ENCODE data around the gene BTBD16.
A peak's percentile ranks its signal among the peaks of the same experiment; 100 is the strongest.

BTBD16 gene

DNA sequence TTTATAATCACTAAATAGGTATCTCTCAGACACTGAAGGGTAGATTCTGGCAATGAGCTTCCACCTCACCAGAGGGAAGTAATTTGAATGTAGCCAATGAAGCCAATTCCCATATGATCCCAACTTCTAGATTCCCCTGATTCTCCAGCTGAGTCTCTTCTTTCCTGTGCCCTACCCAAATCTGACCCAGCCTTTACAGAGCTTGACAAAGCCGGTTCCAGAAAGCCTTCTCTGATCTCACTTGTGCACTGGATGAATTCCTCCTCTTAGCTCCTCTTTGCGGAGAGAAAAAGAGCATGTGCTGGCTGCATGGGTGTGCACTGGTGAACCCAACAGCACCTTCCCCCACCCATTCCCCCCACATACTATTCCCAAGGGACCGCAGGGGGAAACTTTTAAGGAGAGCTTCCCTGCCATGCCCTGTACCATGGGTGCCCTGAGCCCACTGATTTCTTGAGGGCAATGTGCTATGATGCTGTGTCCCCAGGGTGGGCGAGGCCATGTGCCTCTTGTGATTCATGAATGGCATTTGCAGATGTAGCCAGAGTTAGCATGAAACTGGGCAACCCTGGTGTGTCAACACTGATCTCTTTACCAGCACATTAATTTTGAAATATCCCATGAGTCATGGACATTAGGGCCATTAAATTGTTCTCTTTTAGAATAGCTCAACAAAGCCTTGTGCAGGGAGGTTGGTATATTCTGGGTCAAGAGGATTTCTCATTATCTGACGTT, 53.0 kb downstream of the BTBD16 start:
- no peak for DNase-seq

DNA sequence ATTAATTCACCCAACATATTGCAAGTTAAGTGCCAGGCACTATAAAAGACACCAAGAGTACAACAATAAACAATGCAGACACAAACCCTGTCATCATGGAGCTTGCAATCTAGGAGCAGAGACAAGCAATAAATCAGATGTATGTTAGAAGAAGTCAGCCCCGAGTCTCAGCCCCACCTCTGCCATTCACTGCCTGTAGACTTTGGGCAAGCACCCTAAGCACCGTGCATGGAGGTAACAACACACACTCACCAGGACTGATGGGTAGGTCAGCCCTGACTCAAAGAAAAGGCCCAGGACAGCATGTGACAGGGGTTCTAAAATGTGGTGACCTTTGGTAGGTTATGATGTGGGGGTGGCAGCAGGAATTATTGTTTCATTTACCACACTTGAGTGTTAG, 54.1 kb downstream of the BTBD16 start:
- DNase-seq: no peak

- no peak for DNase-seq
Measured at GRCh38 chr10:122326385-122326784, 55.3 kb downstream of the BTBD16 start.

DNA sequence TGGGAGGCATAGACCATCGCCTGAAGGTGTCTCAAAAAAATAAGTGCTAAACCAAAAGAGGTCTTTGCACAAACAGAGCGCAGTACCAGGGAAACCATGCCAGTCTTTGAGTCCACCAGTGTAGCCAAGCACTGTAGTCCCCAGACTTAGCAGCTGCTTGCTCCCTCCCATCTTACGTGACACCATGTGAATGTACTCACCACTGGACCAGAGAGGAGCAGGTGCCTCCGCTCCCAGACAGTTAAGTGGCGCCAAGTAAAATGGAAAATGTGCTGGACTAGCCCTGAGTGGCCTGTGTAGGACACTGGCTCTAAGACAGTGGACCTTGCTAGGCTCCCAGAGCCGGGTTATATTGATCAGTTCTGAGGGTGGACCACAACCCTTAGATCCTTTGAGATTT, 55.7 kb downstream of the BTBD16 start:
- DNase-seq: no peak

DNA sequence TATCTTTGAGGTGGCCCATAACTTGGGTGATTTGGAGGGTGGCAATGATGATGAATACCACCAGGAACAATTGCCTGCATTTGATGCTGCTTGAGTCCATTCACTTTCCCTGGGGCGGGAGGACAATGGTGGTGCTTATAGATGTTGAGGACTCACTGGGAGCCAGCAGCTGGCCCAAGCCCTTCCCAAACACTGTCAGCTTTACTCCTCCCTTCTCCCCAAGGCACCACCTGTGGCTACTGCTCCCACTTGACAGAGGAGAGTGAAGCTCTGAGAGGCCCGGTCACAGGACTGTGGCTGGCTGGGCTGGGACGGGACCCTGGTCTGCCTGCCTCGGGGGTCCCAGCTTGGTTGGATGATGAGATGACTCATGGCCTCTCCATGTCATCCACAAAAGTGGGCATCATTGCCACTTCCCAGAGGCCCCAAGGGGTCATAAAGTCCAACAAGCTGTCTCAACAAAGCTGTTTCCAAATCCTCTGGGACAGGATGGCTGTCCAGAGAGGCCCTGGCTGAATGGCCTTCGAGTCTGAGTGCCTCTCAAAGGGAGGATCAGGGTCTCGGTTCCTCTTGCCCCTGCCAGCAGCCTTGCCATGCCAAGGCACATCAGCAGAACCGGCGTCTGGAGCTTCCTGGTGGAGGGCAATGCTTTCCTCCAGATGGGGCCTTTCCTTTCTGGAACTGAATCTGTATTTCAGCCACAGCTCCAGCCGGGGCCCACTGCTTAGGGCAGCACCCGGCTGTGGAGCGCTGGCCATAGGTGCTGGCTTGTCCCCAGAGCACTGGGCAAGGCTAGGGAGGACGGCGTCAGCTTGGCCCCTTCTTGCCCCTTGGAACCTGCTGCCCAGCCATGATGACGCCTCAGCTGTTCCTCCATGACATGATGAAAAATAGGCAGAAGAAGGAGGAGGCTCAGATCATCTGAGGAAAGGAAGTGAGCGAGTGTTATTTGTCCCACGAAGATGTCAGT, 56.4 kb downstream of the BTBD16 start:
- no peak for DNase-seq

DNA sequence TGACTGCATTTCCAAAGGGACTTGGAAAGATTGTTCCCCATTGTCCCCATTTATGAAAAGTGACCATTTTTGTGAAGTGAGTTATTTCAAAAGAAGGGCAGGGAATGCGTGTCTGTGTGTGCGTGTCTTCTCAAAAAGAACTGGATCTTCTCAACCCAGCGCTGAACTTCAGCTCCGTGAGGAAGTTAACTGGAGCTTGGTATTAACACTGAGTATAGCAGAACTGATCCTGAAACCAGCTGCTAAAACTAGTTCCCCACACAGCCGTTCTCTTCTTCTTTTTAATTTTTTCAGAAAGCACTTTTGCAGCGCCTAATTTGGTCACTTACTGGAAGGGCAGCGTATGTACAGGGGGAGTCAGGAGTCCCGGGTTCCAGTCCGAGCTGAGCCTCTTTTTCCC, 57.6 kb downstream of the BTBD16 start:
- peak in 1 of 2 donors; percentile 30 for DNase-seq

DNA sequence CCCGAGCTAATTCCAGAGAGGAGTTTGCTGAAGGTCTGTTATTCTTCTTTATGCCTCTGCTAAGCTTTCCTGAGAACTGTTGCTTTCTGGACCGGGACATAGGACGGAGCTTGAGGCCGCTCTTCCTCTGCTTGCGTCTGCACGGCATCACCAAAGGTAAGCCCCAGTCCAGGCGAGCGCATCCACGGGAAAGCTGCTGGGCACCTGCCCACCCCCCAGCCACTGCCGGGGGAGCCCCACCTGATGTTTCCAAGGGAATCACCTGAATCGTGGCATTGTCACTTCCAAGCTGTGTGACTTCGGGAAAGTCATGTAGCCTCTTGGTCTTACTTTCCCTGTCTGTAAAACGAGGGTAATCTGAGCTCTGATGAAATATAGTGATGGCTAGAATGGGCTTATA, 58.3 kb downstream of the BTBD16 start:
- DNase-seq: no peak

GRCh38 chr10:122331100-122331499, 60.0 kb downstream of the BTBD16 start:
- DNase-seq: no peak

DNA sequence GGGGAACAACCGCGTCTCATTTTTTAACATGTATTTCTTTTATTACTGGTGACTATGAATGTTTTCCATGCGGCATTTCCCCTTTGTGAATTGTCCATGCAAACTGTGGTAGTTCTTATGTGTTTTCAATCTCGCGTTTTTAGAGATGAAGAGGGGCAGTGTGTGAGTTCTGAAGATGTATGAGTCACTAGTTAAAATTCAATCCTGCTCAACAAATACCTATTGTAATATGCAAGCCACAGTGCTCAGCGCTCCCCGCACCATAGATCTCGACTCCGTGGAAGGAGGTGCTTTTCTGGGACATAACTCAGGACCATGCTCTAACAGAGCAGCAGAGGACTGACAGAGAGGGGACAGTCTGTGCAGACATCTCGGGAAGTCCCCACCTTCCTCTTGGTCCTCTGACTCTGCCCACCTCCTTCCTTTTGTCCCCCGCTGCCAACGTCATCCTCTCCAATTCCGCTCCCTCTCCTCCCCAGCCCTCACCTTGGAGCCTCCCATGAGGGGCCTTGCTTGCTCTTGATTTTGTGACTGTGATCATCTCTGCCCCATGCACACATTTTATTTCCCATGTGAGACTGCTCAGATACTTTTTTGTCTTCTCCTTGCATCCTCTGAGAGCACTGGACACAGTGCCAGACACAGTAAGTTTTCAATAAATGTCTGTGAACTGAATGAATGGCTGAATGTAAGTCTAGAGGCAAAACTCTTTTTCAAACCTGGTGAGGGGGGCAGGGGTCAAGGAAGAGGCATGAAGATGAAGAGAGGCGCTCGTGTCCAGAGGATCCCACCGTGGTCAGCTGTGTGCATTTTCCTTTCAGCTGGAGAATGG, 60.7 kb downstream of the BTBD16 start:
- peak; percentile 45 to 72 for DNase-seq

- DNase-seq: no peak
Measured at GRCh38 chr10:122333037-122333436, 61.9 kb downstream of the BTBD16 start.

DNA sequence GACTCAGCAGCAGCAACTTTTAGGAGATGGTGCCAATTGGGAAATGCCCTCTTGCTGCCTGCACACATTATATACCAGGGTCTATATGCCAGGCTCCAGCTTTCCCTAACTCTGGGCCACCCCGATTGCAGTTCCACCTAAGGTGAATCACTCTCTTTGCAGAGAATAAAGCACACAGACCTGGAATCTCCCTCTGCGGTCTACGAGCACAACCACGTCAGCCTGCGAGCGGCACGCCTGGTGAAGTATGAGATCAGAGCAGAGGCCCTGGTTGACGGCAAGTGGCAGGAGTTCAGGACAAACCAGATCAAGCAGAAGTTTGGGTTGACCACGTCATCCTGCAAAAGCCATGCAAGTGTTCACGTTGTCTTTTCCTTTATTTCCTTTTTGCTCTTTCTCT, 65.2 kb downstream of the BTBD16 start:
- no peak for DNase-seq

- DNase-seq: no peak
Measured at GRCh38 chr10:122336961-122337360, 65.9 kb downstream of the BTBD16 start.

- no peak for DNase-seq
Measured at GRCh38 chr10:122338609-122339441, 67.7 kb downstream of the BTBD16 start.

GRCh38 chr10:122341141-122341810, 70.2 kb downstream of the BTBD16 start:
- no peak for DNase-seq

GRCh38 chr10:122342293-122343134, 71.4 kb downstream of the BTBD16 start:
- DNase-seq: peak; percentile 55 to 70

DNA sequence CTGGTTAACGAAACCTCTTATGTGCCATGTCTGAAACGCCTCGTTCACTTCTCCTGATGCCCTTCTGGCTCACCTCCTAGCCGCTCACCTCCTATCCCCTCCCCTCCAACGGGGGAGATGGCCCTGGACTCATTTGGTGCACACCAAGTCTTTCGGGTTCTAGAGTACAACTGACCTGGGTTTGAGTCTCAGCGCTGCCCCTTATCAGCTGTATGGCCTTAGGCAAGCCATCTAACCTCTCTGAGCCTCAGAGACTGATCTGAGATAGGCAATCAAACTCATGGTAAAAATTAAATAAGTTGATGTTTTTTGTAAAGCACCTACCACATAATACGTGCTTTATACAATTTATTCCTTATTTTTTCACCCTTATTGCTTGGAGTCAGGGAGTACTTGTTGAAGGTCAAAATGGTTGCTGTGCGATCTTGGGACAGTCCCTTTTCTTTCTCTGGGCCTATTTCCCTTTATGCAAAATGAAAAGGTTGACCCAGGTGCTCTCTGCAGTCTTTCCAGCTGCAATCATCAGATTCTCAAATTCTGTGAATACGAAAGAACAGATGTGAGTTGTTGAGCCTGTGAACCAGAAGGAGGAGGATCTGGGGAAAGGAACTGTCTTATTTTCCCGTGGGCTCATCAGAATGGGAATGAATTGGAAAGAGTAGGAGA, 72.2 kb downstream of the BTBD16 start:
- no peak for DNase-seq

- DNase-seq: no peak
Measured at GRCh38 chr10:122343936-122344335, 72.8 kb downstream of the BTBD16 start.

DNA sequence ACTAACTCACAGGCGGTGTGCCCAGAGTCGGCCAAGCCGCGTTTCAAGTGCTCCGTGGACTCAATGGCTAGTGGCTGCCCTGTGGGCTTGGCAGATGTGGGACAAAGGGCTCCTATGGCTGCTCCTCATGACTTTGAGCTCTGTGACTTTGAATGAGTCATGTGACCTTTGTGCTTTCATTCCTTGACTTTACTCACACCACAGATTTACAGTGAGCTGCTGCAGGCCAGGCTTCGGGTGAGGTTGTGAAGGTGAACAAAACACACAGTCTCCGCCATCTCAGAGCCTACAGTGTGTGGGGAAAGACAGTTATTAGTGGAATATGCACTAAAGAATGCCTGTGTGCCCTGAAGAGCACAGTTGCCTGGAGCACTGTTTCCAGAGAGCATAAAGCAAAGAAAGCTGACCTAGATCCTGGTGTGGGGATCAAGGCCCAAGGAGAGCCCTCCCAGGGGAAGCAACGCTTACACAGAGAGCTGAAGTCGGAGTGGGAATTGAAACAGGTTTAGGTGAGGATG, 73.7 kb downstream of the BTBD16 start:
- DNase-seq: peak; percentile 21 to 30

DNA sequence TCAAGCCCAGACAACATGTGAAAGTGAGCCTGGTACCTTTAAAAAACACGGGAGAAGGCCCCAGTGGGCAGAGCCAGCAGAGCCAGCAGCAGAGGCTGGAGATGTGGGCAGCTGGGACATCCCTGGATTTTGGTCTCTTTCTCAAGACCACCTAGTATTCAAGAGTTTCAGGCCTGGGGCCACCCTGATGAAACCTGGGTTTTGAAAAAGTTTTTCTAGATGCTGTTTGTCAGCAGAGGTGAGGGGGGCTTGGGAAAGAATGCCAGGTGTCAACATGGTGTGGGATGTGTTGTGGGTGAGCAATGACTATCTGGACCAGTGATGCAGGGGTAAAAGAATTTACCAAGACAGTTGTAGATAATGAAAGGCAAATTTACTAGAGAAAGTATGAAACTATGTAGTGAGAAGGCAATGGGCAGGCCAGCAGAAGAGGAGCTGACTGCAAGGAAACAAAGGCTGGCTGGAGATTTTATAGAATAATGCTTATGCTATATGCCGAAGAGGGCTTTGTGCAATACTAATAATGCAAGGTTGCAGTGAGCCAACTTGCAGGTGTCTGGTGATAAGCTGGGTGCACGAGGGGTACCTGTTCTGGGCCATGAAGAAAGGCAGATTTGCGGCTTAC, 75.3 kb downstream of the BTBD16 start:
- no peak for DNase-seq
